GM23248 (cell line): ENCODE data around the gene ZNF184. TPM values are rescaled to one million over a fixed set of nuclear protein-coding genes. Genes with fewer than 3 reads are reported as not detected.
A peak's percentile ranks its signal among the peaks of the same experiment; 100 is the strongest.

Experiments
- DNase-seq: peaks from one replicate; pipeline ENCODE4 v3.0.0-alpha.2; 2015
- H2AFZ ChIP-seq: fragments of 200-600 bp; sonication (generic); 2 replicates; pipeline ENCODE4 v1.6.1; 2016; ENCODE audit warnings: antibody characterized with exemption
- H3F3A ChIP-seq: fragments of 200-600 bp; sonication (generic); 2 replicates; pipeline ENCODE4 v1.6.1; 2016; ENCODE audit warnings: mild to moderate bottlenecking, antibody characterized with exemption, mixed run types; ENCODE audit not compliant: insufficient read depth
- H3K27ac ChIP-seq: fragments of 200-600 bp; sonication (generic); 2 replicates; pipeline ENCODE4 v1.5.1; 2016; ENCODE audit warnings: mild to moderate bottlenecking
- H3K27me3 ChIP-seq: fragments of 200-600 bp; sonication (generic); replicated peaks from 2 replicates; pipeline ENCODE4 v1.6.1; 2016; ENCODE audit warnings: mild to moderate bottlenecking; ENCODE audit not compliant: insufficient read depth
- H3K36me3 ChIP-seq: fragments of 200-600 bp; sonication (generic); 2 replicates; pipeline ENCODE4 v1.6.1; 2016; ENCODE audit warnings: low read depth, mild to moderate bottlenecking
- H3K4me1 ChIP-seq: fragments of 200-600 bp; sonication (generic); 2 replicates; pipeline ENCODE4 v1.6.1; 2016; ENCODE audit warnings: mild to moderate bottlenecking; ENCODE audit not compliant: insufficient read depth
- H3K4me2 ChIP-seq: fragments of 200-600 bp; sonication (generic); one replicate; pipeline ENCODE4 v1.6.1; 2016; ENCODE audit warnings: mild to moderate bottlenecking; ENCODE audit not compliant: unreplicated experiment
- H3K4me3 ChIP-seq: fragments of 200-600 bp; sonication (generic); 2 replicates; pipeline ENCODE4 v1.5.1; 2016; ENCODE audit warnings: mild to moderate bottlenecking
- H3K79me2 ChIP-seq: fragments of 200-600 bp; sonication (generic); 2 replicates; pipeline ENCODE4 v1.6.1; 2016; ENCODE audit warnings: mild to moderate bottlenecking; ENCODE audit not compliant: insufficient read depth
- H3K9ac ChIP-seq: fragments of 200-600 bp; sonication (generic); 2 replicates; pipeline ENCODE4 v1.6.1; 2016; ENCODE audit warnings: mild to moderate bottlenecking
- H3K9me2 ChIP-seq: fragments of 200-600 bp; sonication (generic); 2 replicates; pipeline ENCODE4 v1.6.1; 2016; ENCODE audit warnings: mixed run types, mild to moderate bottlenecking, moderate library complexity; ENCODE audit not compliant: insufficient read depth
- H3K9me3 ChIP-seq: fragments of 200-600 bp; sonication (generic); one replicate; pipeline ENCODE4 v1.6.1; 2017; ENCODE audit warnings: low read depth
- H4K20me1 ChIP-seq: fragments of 200-600 bp; sonication (generic); 2 replicates; pipeline ENCODE4 v1.6.0; 2016; ENCODE audit not compliant: insufficient read depth
- EZH2 ChIP-seq: fragments of 200-600 bp; sonication (generic); IDR thresholded peaks from 2 replicates; pipeline ENCODE4 v1.6.1; 2018; ENCODE audit warnings: antibody characterized with exemption, mild to moderate bottlenecking; ENCODE audit not compliant: insufficient read depth, poor library complexity, severe bottlenecking
- EZH2phosphoT487 ChIP-seq: fragments of 200-600 bp; sonication (generic); IDR thresholded peaks from 2 replicates; pipeline ENCODE4 v1.6.1; 2018; ENCODE audit warnings: antibody characterized with exemption, moderate library complexity, mild to moderate bottlenecking, low read depth; ENCODE audit not compliant: insufficient read depth
- WGBS, 2 experiments: methylation state at CpG; one replicate each; pipeline ENCODE4 v1.1.6; 2015 to 2017; ENCODE audit warnings: low lambda C conversion rate in 2 of 2, low coverage in 1 of 2; ENCODE audit errors: missing lambda C conversion rate in 2 of 2; 5-methylcytosine and 5-hydroxymethylcytosine counted together
- in situ Hi-C: fragments of 300-500 bp; cut with MboI; formaldehyde crosslinking; loops from 2 replicates; pipeline ENCODE4 v1.15.0; 2020
- polyA plus RNA-seq: library from polyadenylated mRNA; unstranded; fragments of >200 nt; fragmentation: Nextera tagmentation; extraction: Ambion mirVana; gene quantifications from 2 replicates; pipeline ENCODE4 v1.2.1, GENCODE V29; 2016
- total RNA-seq: library from RNA; depleted of rRNA; stranded (reverse); fragments of >200 nt; shearing (Covaris generic); gene quantifications from 2 replicates; pipeline ENCODE4 v1.2.3, GENCODE V29; 2014

ZNF184 gene
- total and polyA plus RNA-seq, 2 experiments from 2014 or later, result 3.2 to 3.8 TPM

- H3F3A ChIP-seq, result peaks cover 24% of the 10 kb centered on the region
- peaks cover 8% of the 10 kb centered on the region; the same call in 1 of the 2 replicates for H3K4me1 ChIP-seq
- no peaks in the 10 kb centered on the region for H3K36me3 ChIP-seq
- in situ Hi-C loops, result no loop called here
- 44 to 49% methylated on average over 8 of the region's 8 CpGs for WGBS, 2 experiments
- peak overlapping the region; percentile 98 for H3K9ac ChIP-seq
- no peaks in the 10 kb centered on the region for H3K79me2 ChIP-seq
- no peaks in the 10 kb centered on the region for H3K27me3 ChIP-seq
- no peak for DNase-seq
- no peaks in the 10 kb centered on the region for H3K9me2 ChIP-seq
- H2AFZ ChIP-seq, result peak overlapping the region; percentile 93
- H3K27ac ChIP-seq, result peak overlapping the region; percentile 98; the same call in 1 of the 2 replicates
- H4K20me1 ChIP-seq, result no peaks in the 10 kb centered on the region
- H3K9me3 ChIP-seq, result no peaks in the 10 kb centered on the region
- peak overlapping the region; percentile 99 for H3K4me2 ChIP-seq
- TF ChIP-seq EZH2phosphoT487, result no peak
- TF ChIP-seq EZH2, result no peak
- H3K4me3 ChIP-seq, result peak overlapping the region; percentile 93
These were observed 4.6 kb upstream of the ZNF184 start for GRCh38 chr6:27477318-27478013.

- Histone ChIP-seq H3K36me3 (no peaks in the 10 kb centered on the region), H3K9me2 (no peaks in the 10 kb centered on the region), H3K4me3 (no peak overlapping the region), H3K9ac (no peak overlapping the region), H3K4me2 (no peak overlapping the region), H3K27ac (no peak overlapping the region), H3K79me2 (peaks cover 4% of the 10 kb centered on the region; the same call in 1 of the 2 replicates), H3F3A (peaks cover 24% of the 10 kb centered on the region), H3K27me3 (no peaks in the 10 kb centered on the region), H2AFZ (no peak overlapping the region), H3K4me1 (peaks cover 15% of the 10 kb centered on the region; the same call in 1 of the 2 replicates), H3K9me3 (no peaks in the 10 kb centered on the region), H4K20me1 (no peaks in the 10 kb centered on the region)
- DNase-seq, result no peak
- 97 to 100% methylated on average over 1 of the region's 1 CpG for WGBS, 2 experiments
- in situ Hi-C loops, result no loop called here
- TF ChIP-seq EZH2 (no peak), EZH2phosphoT487 (no peak)
These were observed 3.2 kb upstream of the ZNF184 start for GRCh38 chr6:27476090-27476489.

DNA sequence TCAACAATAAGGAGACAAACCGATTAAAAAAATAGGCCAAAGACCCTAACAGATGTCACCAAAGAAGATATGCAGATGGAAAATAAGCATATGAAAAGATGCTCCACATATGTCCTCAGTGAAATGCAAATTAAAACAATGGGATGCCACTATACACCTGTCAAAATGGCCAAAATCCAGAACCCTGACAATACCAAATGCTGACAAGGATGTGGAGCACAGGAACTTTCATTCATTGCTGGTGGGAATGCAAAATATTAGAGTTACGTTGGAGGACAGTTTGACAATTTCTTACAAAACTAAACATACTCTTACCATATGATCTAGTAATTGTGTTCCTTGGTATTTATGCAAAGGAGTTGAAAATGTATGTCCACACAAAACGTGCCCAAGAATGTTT is 1.8 kb upstream of the ZNF184 start:
- no peaks in the 10 kb centered on the region for H3K27me3 ChIP-seq
- H3K4me2 ChIP-seq, result no peak overlapping the region
- no peaks in the 10 kb centered on the region for H3K36me3 ChIP-seq
- no peak overlapping the region for H3K4me3 ChIP-seq
- peaks cover 16% of the 10 kb centered on the region; the same call in 1 of the 2 replicates for H3K4me1 ChIP-seq
- peaks cover 21% of the 10 kb centered on the region for H3F3A ChIP-seq
- H3K9me2 ChIP-seq, result no peaks in the 10 kb centered on the region
- no peak for TF ChIP-seq EZH2
- TF ChIP-seq EZH2phosphoT487, result no peak
- peaks cover 14% of the 10 kb centered on the region; the same call in 1 of the 2 replicates for H3K79me2 ChIP-seq
- 96 to 97% methylated on average over 3 of the region's 3 CpGs for WGBS, 2 experiments
- no peak overlapping the region for H3K9ac ChIP-seq
- H4K20me1 ChIP-seq, result no peaks in the 10 kb centered on the region
- no peaks in the 10 kb centered on the region for H3K9me3 ChIP-seq
- H3K27ac ChIP-seq, result no peak overlapping the region
- H2AFZ ChIP-seq, result no peak overlapping the region
- in situ Hi-C loops, result no loop called here
- no peak for DNase-seq

DNA sequence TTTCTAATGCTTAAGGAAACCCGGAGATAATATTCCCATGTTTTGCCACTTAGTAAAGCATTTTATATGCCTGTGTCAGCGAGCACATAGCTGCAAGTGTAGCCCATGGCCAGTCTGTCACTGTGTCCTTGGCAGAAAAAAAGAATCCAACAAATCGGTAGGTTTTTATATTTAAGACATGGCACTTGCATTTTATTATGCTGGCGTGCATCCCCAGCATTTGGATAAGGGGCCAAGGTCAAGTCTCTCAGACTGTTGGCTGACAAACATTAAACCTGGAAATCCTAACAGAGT is 1.2 kb upstream of the ZNF184 start:
- TF ChIP-seq EZH2phosphoT487 (no peak), EZH2 (no peak)
- Histone ChIP-seq H3K9me3 (no peaks in the 10 kb centered on the region), H2AFZ (peak overlapping the region; percentile 94), H3K4me2 (no peak overlapping the region), H3F3A (peaks cover 18% of the 10 kb centered on the region), H3K4me1 (peaks cover 16% of the 10 kb centered on the region; the same call in 1 of the 2 replicates), H3K9ac (no peak overlapping the region), H3K4me3 (peak overlapping the region; percentile 98), H4K20me1 (no peaks in the 10 kb centered on the region), H3K79me2 (peaks cover 14% of the 10 kb centered on the region; the same call in 1 of the 2 replicates), H3K9me2 (no peaks in the 10 kb centered on the region), H3K27ac (no peak overlapping the region), H3K27me3 (no peaks in the 10 kb centered on the region), H3K36me3 (no peaks in the 10 kb centered on the region)
- 93 to 97% methylated on average over 4 of the region's 4 CpGs for WGBS, 2 experiments
- DNase-seq, result no peak
- in situ Hi-C loops, result no loop called here
